Effector memory CD8-positive, alpha-beta T cell (primary cell): ENCODE results near the gene TRAK1.

Experiments
- ATAC-seq: fragments of 150-1000 bp; cut with Tn5 transposase; replicated peaks from 2 replicates; pipeline ENCODE4 v1.10.0; 2021; ENCODE audit warnings: mild to moderate bottlenecking, moderate library complexity
- DNase-seq, 3 experiments: peaks; one replicate each; pipeline ENCODE4 v3.0.0; 2021
- H3K27ac Mint-ChIP-seq, 2 donors: one replicate each; pipeline ENCODE4 v1.8.0; 2022; ENCODE audit warnings: mild to moderate bottlenecking in 2 of 2, mixed read lengths in 2 of 2, moderate library complexity in 2 of 2
- H3K27me3 Mint-ChIP-seq, 2 donors: one replicate each; pipeline ENCODE4 v1.8.0; 2022; ENCODE audit warnings: mixed read lengths in 2 of 2
- H3K36me3 Mint-ChIP-seq: one replicate; pipeline ENCODE4 v1.8.0; 2022; ENCODE audit warnings: mild to moderate bottlenecking, moderate library complexity, mixed read lengths; ENCODE audit not compliant: insufficient read depth
- H3K4me1 Mint-ChIP-seq, 2 donors: one replicate each; pipeline ENCODE4 v1.8.0; 2022; ENCODE audit warnings: low read depth in 2 of 2, mixed read lengths in 2 of 2
- H3K4me3 Mint-ChIP-seq, 2 donors: one replicate each; pipeline ENCODE4 v1.8.0; 2022; ENCODE audit warnings: mild to moderate bottlenecking in 2 of 2, mixed read lengths in 2 of 2, moderate library complexity in 2 of 2
- H3K9me3 Mint-ChIP-seq, 2 donors: one replicate each; pipeline ENCODE4 v1.8.0; 2022; ENCODE audit warnings: mixed read lengths in 2 of 2

Gene TRAK1

GRCh38 chr3:42129014-42129953 is 38.1 kb downstream of the TRAK1 start:
- no peak overlapping the region for H3K4me3 Mint-ChIP-seq
- no peaks in the 10 kb centered on the region for H3K9me3 Mint-ChIP-seq
- peaks cover 18% of the 10 kb centered on the region for H3K36me3 Mint-ChIP-seq
- peaks cover 2 to 12% of the 10 kb centered on the region in 2 donors for H3K4me1 Mint-ChIP-seq
- no peaks in the 10 kb centered on the region for H3K27me3 Mint-ChIP-seq
- DNase-seq (no peak), ATAC-seq (no peak)
- H3K27ac Mint-ChIP-seq = no peak overlapping the region

GRCh38 chr3:42130007-42130328 is 38.8 kb downstream of the TRAK1 start:
- peaks cover 2 to 12% of the 10 kb centered on the region in 2 donors for H3K4me1 Mint-ChIP-seq
- no peaks in the 10 kb centered on the region for H3K27me3 Mint-ChIP-seq
- no peak for DNase-seq
- no peaks in the 10 kb centered on the region for H3K9me3 Mint-ChIP-seq
- ATAC-seq = no peak
- H3K4me3 Mint-ChIP-seq = no peak overlapping the region
- peaks cover 18% of the 10 kb centered on the region for H3K36me3 Mint-ChIP-seq
- H3K27ac Mint-ChIP-seq = no peak overlapping the region

- Mint-ChIP-seq H3K4me1 (peaks cover 2 to 12% of the 10 kb centered on the region in 2 donors), H3K9me3 (no peaks in the 10 kb centered on the region), H3K27ac (no peak overlapping the region), H3K27me3 (no peaks in the 10 kb centered on the region), H3K4me3 (no peak overlapping the region), H3K36me3 (peaks cover 18% of the 10 kb centered on the region)
- ATAC-seq (no peak), DNase-seq (no peak)
These were observed 39.3 kb downstream of the TRAK1 start for GRCh38 chr3:42130329-42131070.

GRCh38 chr3:42133500-42134298 is 42.5 kb downstream of the TRAK1 start:
- H3K4me3 Mint-ChIP-seq = no peak overlapping the region
- no peaks in the 10 kb centered on the region for H3K27me3 Mint-ChIP-seq
- H3K27ac Mint-ChIP-seq = peak overlapping the region in 1 of 2 donors; percentile 73

GRCh38 chr3:42134867-42135464 is 43.8 kb downstream of the TRAK1 start:
- no peaks in the 10 kb centered on the region for H3K27me3 Mint-ChIP-seq
- H3K9me3 Mint-ChIP-seq = no peaks in the 10 kb centered on the region
- H3K4me3 Mint-ChIP-seq = no peak overlapping the region
- peaks cover 6% of the 10 kb centered on the region for H3K36me3 Mint-ChIP-seq
- DNase-seq (no peak), ATAC-seq (no peak)
- H3K27ac Mint-ChIP-seq = peak overlapping the region in 1 of 2 donors; percentile 70
- H3K4me1 Mint-ChIP-seq = peaks cover 4 to 12% of the 10 kb centered on the region in 2 donors

More at GRCh38 chr3:42133500-42134298, 42.5 kb downstream of the TRAK1 start:
- DNase-seq = no peak
- H3K4me1 Mint-ChIP-seq = peaks cover 4 to 12% of the 10 kb centered on the region in 2 donors
- peaks cover 6% of the 10 kb centered on the region for H3K36me3 Mint-ChIP-seq
- ATAC-seq = no peak
- H3K9me3 Mint-ChIP-seq = no peaks in the 10 kb centered on the region

- DNase-seq (no peak), ATAC-seq (no peak)
- Mint-ChIP-seq H3K4me3 (no peak overlapping the region), H3K9me3 (no peaks in the 10 kb centered on the region), H3K4me1 (peaks cover 7 to 14% of the 10 kb centered on the region in 2 donors), H3K36me3 (no peaks in the 10 kb centered on the region), H3K27ac (no peak overlapping the region), H3K27me3 (no peaks in the 10 kb centered on the region)
These were observed 48.7 kb downstream of the TRAK1 start for GRCh38 chr3:42139621-42140453.

GRCh38 chr3:42140665-42141203 is 49.6 kb downstream of the TRAK1 start:
- Mint-ChIP-seq H3K4me1 (peaks cover 5 to 14% of the 10 kb centered on the region in 2 donors), H3K27ac (no peak overlapping the region), H3K4me3 (no peak overlapping the region)

GRCh38 chr3:42143440-42143839 is 52.3 kb downstream of the TRAK1 start:
- Mint-ChIP-seq H3K9me3 (no peaks in the 10 kb centered on the region), H3K27ac (no peak overlapping the region)
- no peak for ATAC-seq

More at GRCh38 chr3:42140665-42141203, 49.6 kb downstream of the TRAK1 start:
- Mint-ChIP-seq H3K27me3 (no peaks in the 10 kb centered on the region), H3K9me3 (no peaks in the 10 kb centered on the region), H3K36me3 (no peaks in the 10 kb centered on the region)
- ATAC-seq = no peak
- no peak for DNase-seq

GRCh38 chr3:42144209-42144608 is 53.1 kb downstream of the TRAK1 start:
- Mint-ChIP-seq H3K27ac (no peak overlapping the region), H3K9me3 (no peaks in the 10 kb centered on the region), H3K27me3 (no peaks in the 10 kb centered on the region), H3K4me1 (peaks cover 17 to 34% of the 10 kb centered on the region in 2 donors), H3K36me3 (no peaks in the 10 kb centered on the region), H3K4me3 (no peak overlapping the region)
- ATAC-seq = no peak
- DNase-seq = no peak

More at GRCh38 chr3:42143440-42143839, 52.3 kb downstream of the TRAK1 start:
- Mint-ChIP-seq H3K36me3 (no peaks in the 10 kb centered on the region), H3K27me3 (no peaks in the 10 kb centered on the region), H3K4me3 (no peak overlapping the region), H3K4me1 (peaks cover 17 to 26% of the 10 kb centered on the region in 2 donors)
- no peak for DNase-seq

- Mint-ChIP-seq H3K9me3 (no peaks in the 10 kb centered on the region), H3K27ac (no peak overlapping the region), H3K27me3 (no peaks in the 10 kb centered on the region), H3K4me1 (peaks cover 23 to 41% of the 10 kb centered on the region in 2 donors), H3K36me3 (no peaks in the 10 kb centered on the region), H3K4me3 (peak overlapping the region in 1 of 2 donors; percentile 24)
- ATAC-seq (no peak), DNase-seq (no peak)
These were observed 57.1 kb downstream of the TRAK1 start for GRCh38 chr3:42148086-42148848.

- H3K4me3 Mint-ChIP-seq = peak overlapping the region in 1 of 2 donors; percentile 24
- DNase-seq = no peak
- peaks cover 20 to 39% of the 10 kb centered on the region in 2 donors for H3K4me1 Mint-ChIP-seq
- ATAC-seq = no peak
- no peaks in the 10 kb centered on the region for H3K9me3 Mint-ChIP-seq
- H3K27ac Mint-ChIP-seq = no peak overlapping the region
- no peaks in the 10 kb centered on the region for H3K36me3 Mint-ChIP-seq
- no peaks in the 10 kb centered on the region for H3K27me3 Mint-ChIP-seq
These were observed 57.9 kb downstream of the TRAK1 start for GRCh38 chr3:42148982-42149432.
